ENCODE data around the gene DGLUCY. TPM values are rescaled to one million over a fixed set of nuclear protein-coding genes. Genes with fewer than 3 reads are reported as not detected.
A peak's percentile ranks its signal among the peaks of the same experiment; 100 is the strongest.

DGLUCY gene
- total RNA-seq, 1 donor from 2014 or later = 28.2 TPM

DNA sequence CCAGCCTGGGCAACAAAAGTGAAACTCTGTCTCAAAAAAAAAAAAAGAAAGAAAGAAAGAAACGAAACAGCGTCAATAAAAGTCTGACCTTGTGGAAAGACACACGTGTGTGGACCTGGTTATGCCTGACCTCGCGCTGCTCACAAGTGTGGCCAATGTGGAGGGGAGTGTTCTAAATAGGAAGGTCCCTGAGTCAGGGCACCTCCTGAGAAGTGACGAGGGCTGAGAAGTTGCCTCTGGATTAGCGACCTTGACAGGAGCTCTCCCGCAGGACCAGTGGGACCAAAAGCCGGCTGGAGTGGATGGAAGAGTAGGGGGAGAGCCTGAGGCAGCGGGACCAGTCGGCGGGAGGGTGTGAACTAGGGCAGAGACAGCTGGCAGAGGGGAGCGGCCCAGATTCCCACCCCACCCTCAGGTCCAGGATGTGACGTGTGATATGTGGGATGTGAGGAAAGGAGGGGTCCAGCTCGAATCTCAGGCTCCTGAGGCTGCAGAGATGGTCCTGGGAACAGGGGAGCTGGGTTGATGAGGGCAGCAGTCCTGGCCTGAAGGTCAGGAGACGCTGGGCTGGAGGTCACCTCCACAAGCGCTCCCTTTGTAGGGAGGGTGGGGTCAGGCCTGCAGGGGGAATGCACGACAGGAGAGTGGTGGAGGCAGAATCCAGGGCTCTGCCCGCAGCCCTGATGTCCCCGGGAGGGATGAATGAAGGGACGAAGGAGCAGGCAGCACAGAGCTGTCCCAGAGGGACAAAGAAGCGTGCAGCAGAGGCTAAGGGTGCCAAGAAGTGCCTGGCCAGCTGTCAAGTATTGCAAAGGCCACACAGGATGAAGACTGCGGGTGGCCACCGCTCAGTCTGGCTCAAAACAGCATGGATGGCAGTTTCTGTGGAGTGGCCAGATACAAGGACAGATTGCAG lies 155.5 kb downstream of the DGLUCY start:
- Mint-ChIP-seq H3K27ac (peak overlapping the region; percentile 67), H3K36me3 (ENCODE audit: low read depth) (peaks cover 38% of the 10 kb centered on the region), H3K9me3 (no peaks in the 10 kb centered on the region), H3K4me3 (no peak overlapping the region), H3K4me1 (ENCODE audit: low read depth) (peaks cover 29% of the 10 kb centered on the region), H3K27me3 (ENCODE audit: insufficient read depth) (no peaks in the 10 kb centered on the region)
- no peak for DNase-seq (ENCODE audit: low spot score)
- intact Hi-C loops (cut with micrococcal nuclease) = loop anchor here (5.0 kb wide), 1 partner anchor 367 kb away; no protein-coding TSS in a partner anchor

DNA sequence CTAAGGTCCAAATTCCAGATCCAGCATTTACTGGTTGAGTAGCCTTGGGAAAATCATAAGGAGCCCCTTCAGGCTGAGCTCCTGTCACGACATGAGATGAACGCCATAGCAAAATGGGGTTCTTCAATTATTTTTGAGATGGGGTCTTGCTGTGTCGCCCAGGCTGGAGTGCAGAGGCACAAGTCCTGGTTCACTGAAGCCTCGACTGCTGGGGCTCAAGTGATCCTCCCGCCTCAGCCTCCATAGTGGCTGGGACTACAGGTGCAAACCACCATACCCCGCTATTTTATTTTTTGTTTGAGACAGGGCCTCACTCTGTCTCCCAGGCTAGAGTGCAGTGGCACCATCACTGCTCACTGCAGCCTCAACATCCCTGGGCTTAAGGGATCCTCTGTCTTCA lies 156.3 kb downstream of the DGLUCY start:
- intact Hi-C loops (cut with micrococcal nuclease) = no loop called here
- Mint-ChIP-seq H3K27ac (peak overlapping the region; percentile 14), H3K4me1 (ENCODE audit: low read depth) (peaks cover 22% of the 10 kb centered on the region), H3K36me3 (ENCODE audit: low read depth) (peaks cover 42% of the 10 kb centered on the region), H3K27me3 (ENCODE audit: insufficient read depth) (no peaks in the 10 kb centered on the region), H3K4me3 (no peak overlapping the region), H3K9me3 (no peaks in the 10 kb centered on the region)
- no peak for DNase-seq (ENCODE audit: low spot score)

DNA sequence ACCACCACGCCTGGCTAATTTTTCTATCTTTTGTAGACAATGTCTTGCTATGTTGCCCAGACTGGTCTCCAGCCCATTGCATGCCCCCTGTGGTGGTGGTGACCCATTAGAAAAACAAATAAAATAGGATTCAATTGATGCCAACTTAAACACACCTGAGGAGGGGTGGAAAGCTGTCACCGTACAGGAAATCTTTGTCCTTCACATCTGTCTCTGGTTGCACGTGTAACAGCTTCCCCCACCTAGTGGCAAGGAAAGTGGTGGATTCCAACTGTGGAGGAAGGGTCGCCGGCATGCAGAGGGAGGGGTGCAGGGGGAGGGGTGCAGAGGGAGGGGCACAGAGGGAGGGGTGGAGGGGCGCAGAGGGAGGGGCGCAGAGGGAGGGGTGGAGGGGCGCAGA lies 156.7 kb downstream of the DGLUCY start:
- Mint-ChIP-seq H3K9me3 (no peaks in the 10 kb centered on the region), H3K4me3 (no peak overlapping the region), H3K27me3 (ENCODE audit: insufficient read depth) (no peaks in the 10 kb centered on the region), H3K4me1 (ENCODE audit: low read depth) (peaks cover 18% of the 10 kb centered on the region), H3K36me3 (ENCODE audit: low read depth) (peaks cover 39% of the 10 kb centered on the region), H3K27ac (peak overlapping the region; percentile 14)
- intact Hi-C loops (cut with micrococcal nuclease) = no loop called here
- no peak for DNase-seq (ENCODE audit: low spot score)

DNA sequence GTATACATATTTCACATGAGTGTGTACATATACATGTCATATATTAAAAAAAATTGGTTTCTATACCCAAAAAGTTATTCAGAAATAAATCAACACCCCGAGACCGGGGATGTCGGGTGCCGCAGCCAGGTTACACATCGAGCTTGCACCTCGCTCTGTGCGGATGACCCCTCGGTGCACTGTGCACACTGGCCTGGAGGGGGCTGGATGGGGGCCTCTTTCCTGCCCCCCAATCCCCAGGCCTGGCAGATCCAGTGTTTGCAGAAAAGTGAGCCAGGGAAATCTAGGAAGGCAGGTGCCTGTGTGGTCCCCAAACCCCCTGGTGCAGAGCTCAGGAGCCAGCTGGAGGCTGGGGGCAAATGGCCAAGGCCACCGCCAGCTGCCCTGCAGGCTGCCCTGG lies 157.8 kb downstream of the DGLUCY start:
- peaks cover 13% of the 10 kb centered on the region for H3K4me1 Mint-ChIP-seq (ENCODE audit: low read depth)
- H3K27ac Mint-ChIP-seq = no peak overlapping the region
- H3K4me3 Mint-ChIP-seq = no peak overlapping the region
- no peaks in the 10 kb centered on the region for H3K27me3 Mint-ChIP-seq (ENCODE audit: insufficient read depth)
- intact Hi-C loops (cut with micrococcal nuclease) = no loop called here
- peaks cover 40% of the 10 kb centered on the region for H3K36me3 Mint-ChIP-seq (ENCODE audit: low read depth)
- H3K9me3 Mint-ChIP-seq = no peaks in the 10 kb centered on the region
- no peak for DNase-seq (ENCODE audit: low spot score)

DNA sequence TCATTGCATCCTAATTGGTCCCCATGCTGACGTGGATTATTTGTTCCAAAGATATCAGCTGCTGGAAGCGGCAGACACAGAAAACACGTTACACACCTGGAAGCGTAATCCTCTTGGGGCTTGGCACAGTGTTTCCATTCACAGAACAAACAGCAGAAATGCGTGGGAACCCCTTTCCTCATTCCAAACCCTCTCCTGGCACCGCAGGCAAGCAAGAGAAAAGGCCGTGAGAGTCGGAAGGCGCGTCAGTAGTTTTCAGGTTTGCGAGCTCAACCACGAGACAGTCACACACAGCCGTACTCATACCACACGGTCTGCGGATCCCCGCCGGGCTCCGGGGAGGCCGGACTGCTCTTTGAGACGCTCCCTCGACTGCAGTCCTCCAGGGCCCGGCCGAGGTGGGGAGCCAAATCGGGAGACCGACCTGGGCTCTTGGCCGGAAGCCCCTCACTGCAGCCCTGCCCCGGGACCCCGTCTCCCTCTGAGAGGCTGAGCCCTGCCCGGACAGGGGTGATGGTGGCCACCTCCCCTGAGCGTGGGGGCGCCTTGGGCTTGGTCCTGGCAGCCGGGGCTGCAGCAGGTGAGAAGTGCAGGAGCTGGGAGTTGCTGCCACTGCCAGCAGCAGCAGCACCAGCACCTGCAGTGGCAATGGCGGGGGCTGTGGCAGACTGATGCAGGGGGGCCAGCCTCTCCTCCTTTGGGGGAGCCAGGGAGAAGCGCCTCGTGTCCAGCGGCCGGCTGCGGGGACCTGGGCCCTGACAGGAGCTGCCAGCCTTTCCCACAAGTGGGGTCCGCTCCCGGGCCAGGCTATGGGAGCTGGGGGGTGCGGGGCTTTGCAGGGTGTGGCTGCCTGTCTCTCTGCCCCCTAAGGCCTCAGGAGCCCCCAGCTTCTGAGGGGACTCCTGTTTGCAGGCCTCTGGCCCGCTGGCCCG lies 158.7 kb downstream of the DGLUCY start:
- H3K4me1 Mint-ChIP-seq (ENCODE audit: low read depth) = peaks cover 9% of the 10 kb centered on the region
- H3K27me3 Mint-ChIP-seq (ENCODE audit: insufficient read depth) = no peaks in the 10 kb centered on the region
- intact Hi-C loops (cut with micrococcal nuclease) = no loop called here
- no peak overlapping the region for H3K4me3 Mint-ChIP-seq
- no peak overlapping the region for H3K27ac Mint-ChIP-seq
- DNase-seq (ENCODE audit: low spot score) = no peak
- H3K9me3 Mint-ChIP-seq = no peaks in the 10 kb centered on the region
- H3K36me3 Mint-ChIP-seq (ENCODE audit: low read depth) = peaks cover 43% of the 10 kb centered on the region

DNA sequence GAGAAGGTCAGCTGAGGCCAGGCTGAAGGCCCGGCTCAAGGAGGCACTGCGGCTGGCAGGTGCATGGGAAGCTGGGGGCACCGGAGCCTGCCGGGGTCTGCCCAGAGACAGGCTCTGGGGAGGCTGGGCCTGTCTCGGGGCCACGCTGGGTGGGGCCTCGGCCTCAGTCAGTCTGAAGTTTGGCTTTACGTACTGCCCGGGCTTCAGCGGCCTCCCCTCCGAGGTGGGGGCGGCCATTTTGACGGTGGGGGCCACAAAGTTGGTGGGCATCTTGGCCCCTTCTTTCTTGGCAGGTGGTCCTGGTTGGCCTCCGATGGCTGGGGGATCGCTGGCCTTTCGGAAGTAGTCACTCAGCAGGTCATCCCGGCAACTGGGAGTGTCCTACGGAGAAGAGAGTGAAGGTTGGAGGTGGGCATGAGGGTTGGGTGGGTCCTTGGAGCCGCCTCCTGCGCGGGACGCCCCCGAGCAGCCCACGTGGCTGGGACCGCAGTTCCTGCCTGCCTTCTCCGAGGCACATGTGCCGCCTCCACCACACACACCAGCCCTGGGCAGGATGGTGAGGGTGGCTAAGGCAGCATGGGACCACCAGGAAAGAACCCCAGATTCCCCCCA lies 159.5 kb downstream of the DGLUCY start:
- Mint-ChIP-seq H3K27me3 (ENCODE audit: insufficient read depth) (no peaks in the 10 kb centered on the region), H3K36me3 (ENCODE audit: low read depth) (peaks cover 36% of the 10 kb centered on the region), H3K27ac (no peak overlapping the region), H3K4me3 (no peak overlapping the region), H3K9me3 (no peaks in the 10 kb centered on the region), H3K4me1 (ENCODE audit: low read depth) (peaks cover under 1% of the 10 kb centered on the region)
- intact Hi-C loops (cut with micrococcal nuclease) = no loop called here
- DNase-seq (ENCODE audit: low spot score) = no peak

DNA sequence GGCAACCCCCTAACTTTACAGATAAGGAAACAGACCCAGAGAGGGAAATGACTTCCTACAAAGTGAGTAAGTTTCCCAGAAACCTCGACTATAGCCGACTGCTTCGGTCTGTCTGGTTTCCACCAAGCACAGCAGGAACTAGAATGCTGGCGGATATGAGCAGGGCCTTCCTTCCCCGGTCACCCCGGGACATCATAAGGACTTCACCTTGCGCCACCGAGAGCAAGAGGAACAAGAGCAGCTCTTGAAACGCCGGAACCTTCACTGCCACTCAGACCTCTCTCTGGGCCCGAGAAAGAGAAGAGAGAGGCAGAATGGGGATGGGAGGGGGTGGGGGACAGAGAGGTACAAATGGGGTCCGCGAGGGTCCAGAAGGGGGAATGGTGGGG lies 160.0 kb downstream of the DGLUCY start:
- peaks cover 36% of the 10 kb centered on the region for H3K36me3 Mint-ChIP-seq (ENCODE audit: low read depth)
- H3K4me1 Mint-ChIP-seq (ENCODE audit: low read depth) = no peaks in the 10 kb centered on the region
- intact Hi-C loops (cut with micrococcal nuclease) = no loop called here
- DNase-seq (ENCODE audit: low spot score) = no peak
- no peak overlapping the region for H3K4me3 Mint-ChIP-seq
- H3K9me3 Mint-ChIP-seq = no peaks in the 10 kb centered on the region
- no peak overlapping the region for H3K27ac Mint-ChIP-seq
- no peaks in the 10 kb centered on the region for H3K27me3 Mint-ChIP-seq (ENCODE audit: insufficient read depth)

DNA sequence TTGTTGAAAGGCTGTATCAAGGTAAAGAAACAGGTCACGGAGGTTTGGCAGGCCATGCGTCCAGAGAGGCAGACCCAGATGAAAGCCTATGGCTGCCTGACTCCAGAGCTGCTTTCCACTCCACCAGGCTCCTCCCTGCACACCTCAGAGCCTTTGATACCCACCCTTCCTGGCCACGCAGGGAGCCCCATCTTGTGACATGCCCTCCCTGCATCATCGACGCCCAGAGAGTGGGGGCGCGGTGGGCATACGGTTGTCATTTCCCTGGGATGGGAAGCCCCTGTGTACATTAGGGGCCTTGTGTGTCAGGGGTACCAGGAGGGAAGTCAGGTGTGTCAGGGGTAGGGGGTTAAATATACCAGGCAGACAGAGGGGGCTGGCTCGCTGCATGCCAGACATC lies 160.9 kb downstream of the DGLUCY start:
- no peaks in the 10 kb centered on the region for H3K9me3 Mint-ChIP-seq
- H3K4me3 Mint-ChIP-seq = no peak overlapping the region
- H3K36me3 Mint-ChIP-seq (ENCODE audit: low read depth) = peaks cover 32% of the 10 kb centered on the region
- H3K27me3 Mint-ChIP-seq (ENCODE audit: insufficient read depth) = no peaks in the 10 kb centered on the region
- H3K4me1 Mint-ChIP-seq (ENCODE audit: low read depth) = no peaks in the 10 kb centered on the region
- H3K27ac Mint-ChIP-seq = no peak overlapping the region
- DNase-seq (ENCODE audit: low spot score) = no peak
- intact Hi-C loops (cut with micrococcal nuclease) = no loop called here

Other genes with a start within 250 kb of the DGLUCY start
- gene RPS6KA5, start 53.4 kb upstream of the DGLUCY start, total RNA-seq = 16.6 and 16.7 TPM in 2 replicates
- 4.5 and 5.4 TPM in 2 replicates for gene GPR68, start 130.6 kb downstream of the DGLUCY start, total RNA-seq